Bronchial epithelial cell (primary cell): Measurements from ENCODE around the gene HOXB2. TPM values are rescaled to one million over a fixed set of nuclear protein-coding genes. Genes with fewer than 3 reads are reported as not detected.

ENCODE experiments used
- DNase-seq: peaks from one replicate; pipeline ENCODE4 v3.0.0-alpha.2; 2010; ENCODE audit warnings: low read depth
- FAIRE-seq: peaks from 2 replicates; lab custom pipeline; 2011; peaks lifted over from hg19 to GRCh38; lab: Jason Lieb, UNC
- H3K27me3 ChIP-seq: 2 replicates; pipeline ENCODE4 v1.5.1; 2011; ENCODE audit warnings: low read length; ENCODE audit not compliant: control insufficient read depth, insufficient read depth
- H3K36me3 ChIP-seq: 2 replicates; pipeline ENCODE4 v1.5.1; 2011; ENCODE audit warnings: low read length; ENCODE audit not compliant: control insufficient read depth, insufficient read depth
- H3K4me3 ChIP-seq: 2 replicates; pipeline ENCODE4 v1.5.1; 2011; ENCODE audit warnings: mild to moderate bottlenecking, low read depth, low read length, control low read depth
- CTCF ChIP-seq: IDR thresholded peaks from 2 replicates; pipeline ENCODE4 v1.5.1; 2011; ENCODE audit warnings: mild to moderate bottlenecking, moderate library complexity, low read length, control low read depth, inconsistent platforms; ENCODE audit not compliant: insufficient read depth, severe bottlenecking
- total RNA-seq: library from RNA; depleted of rRNA; stranded (reverse); fragments of >200 nt; gene quantifications from 2 replicates; pipeline ENCODE4 v1.2.1, GENCODE V29; 2014

HOXB2 gene
- total RNA-seq, 1 donor from 2014 or later = not detected

- H3K36me3 ChIP-seq = no peaks in the 10 kb centered on the region
- FAIRE-seq = no peak
- TF ChIP-seq CTCF = no peak
- H3K4me3 ChIP-seq = no peak overlapping the region
- DNase-seq = no peak
- H3K27me3 ChIP-seq = peaks cover 58% of the 10 kb centered on the region
Measured at GRCh38 chr17:48530208-48530886, 14.6 kb downstream of the HOXB2 start.

- Histone ChIP-seq H3K4me3 (no peak overlapping the region), H3K36me3 (no peaks in the 10 kb centered on the region), H3K27me3 (peaks cover 61% of the 10 kb centered on the region)
- peak; percentile 22 for DNase-seq
- TF ChIP-seq CTCF = no peak
- no peak for FAIRE-seq
Measured at GRCh38 chr17:48529683-48530009, 15.3 kb downstream of the HOXB2 start.

- no peak for DNase-seq
- Histone ChIP-seq H3K27me3 (peaks cover 61% of the 10 kb centered on the region), H3K4me3 (no peak overlapping the region), H3K36me3 (no peaks in the 10 kb centered on the region)
- TF ChIP-seq CTCF = no peak
- FAIRE-seq = no peak
Measured at GRCh38 chr17:48528936-48529682, 15.8 kb downstream of the HOXB2 start.

GRCh38 chr17:48528153-48528935, 16.6 kb downstream of the HOXB2 start:
- FAIRE-seq (no peak), DNase-seq (no peak)
- H3K4me3 ChIP-seq = no peak overlapping the region
- H3K36me3 ChIP-seq = no peaks in the 10 kb centered on the region
- H3K27me3 ChIP-seq = peaks cover 62% of the 10 kb centered on the region
- TF ChIP-seq CTCF = no peak

- H3K36me3 ChIP-seq = no peaks in the 10 kb centered on the region
- H3K4me3 ChIP-seq = no peak overlapping the region
- no peak for TF ChIP-seq CTCF
- DNase-seq = no peak
- peaks cover 59% of the 10 kb centered on the region for H3K27me3 ChIP-seq
- no peak for FAIRE-seq
Measured at GRCh38 chr17:48527547-48527932, 17.4 kb downstream of the HOXB2 start.
